ENCODE data around the gene CARM1. TPM values are rescaled to one million over a fixed set of nuclear protein-coding genes. Genes with fewer than 3 reads are reported as not detected.
A peak's percentile ranks its signal among the peaks of the same experiment; 100 is the strongest.
"Not testable (repeated sequence)": the region's sequence is repeated elsewhere in the genome, so short reads cannot be mapped to it uniquely, and the experiment has no call there.

CARM1 gene
- 56.7 and 57.7 TPM in 2 replicates for total RNA-seq

DNA sequence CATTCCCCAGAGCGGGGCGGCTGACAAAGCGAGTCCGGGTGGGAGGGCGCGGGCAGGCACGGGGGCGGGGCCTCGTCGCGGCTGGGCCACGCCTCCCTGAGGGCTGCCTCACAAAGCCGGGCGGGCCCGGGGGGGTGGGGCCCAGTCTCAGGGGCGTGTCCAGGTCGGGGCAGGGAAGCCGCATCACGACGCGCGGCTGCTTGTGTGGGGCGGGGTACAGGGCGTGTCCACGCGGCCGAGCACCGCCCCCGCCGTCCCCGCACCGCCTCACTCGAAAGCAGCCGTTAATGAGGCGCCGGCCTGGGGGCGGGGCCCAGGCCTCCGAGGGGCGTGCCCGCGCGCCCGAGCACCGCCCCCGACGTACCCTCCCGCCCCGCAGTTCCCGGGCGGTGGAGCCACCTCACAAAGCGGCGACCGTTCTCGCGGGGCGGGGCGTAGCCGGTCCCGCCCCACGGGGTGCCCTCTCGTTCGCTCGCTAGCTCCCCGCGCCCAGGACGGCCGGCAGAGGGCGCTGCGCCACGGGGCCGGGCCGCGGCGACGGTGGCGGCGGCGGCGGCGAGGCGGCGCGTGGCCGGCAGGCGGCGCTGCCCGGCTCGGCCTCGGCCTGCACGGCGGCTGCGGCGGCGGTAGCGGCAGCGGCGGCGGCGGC, at the start of gene CARM1:
Gene CARM1 (plus strand): TSS at position 599 of the 649 bp plus-strand sequence. CDS start 150 bp downstream, outside the sequence.
- DNase-seq (ENCODE audit: extremely low read depth, low read depth, low spot score): peak; percentile 34

DNA sequence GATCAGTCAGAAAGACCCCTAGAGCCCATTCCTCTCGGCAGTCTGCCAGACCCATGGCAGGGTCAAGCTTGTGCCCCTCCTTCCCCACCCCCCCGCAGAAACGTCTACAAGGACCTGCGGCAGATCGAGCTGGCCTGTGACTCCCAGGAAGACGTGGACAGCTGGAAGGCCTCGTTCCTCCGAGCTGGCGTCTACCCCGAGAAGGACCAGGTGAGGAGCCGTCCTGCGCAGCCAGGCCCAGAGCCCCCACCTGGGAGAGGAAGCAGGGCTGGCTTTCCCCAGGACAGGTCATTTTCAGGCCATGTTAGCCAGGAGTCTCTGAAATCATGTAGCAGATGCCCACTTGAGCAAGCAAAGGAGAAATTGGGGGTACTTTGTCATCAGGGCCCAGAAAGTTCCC, 47.7 kb upstream of the CARM1 start:
- DNase-seq (ENCODE audit: extremely low read depth, low read depth, low spot score): no peak

DNA sequence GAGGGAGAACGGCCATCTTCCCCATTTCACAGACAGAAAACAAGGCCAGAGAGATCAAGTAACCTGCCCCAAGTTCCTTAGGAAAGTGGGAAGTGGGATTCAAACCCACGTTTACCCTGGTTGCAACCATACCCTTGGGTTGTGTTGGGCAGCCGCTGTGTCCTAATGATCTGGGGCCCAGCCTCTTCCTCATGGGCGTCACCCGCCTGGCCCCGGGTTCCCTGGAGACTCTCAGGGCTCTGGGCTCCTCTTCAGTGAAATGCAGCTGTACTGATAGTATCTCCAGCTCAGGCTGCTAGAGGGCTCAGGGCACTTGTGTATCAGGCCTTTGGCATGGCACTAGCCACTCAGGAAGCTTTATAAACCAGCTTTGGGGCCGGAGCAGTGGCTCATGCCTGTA, 45.1 kb upstream of the CARM1 start:
- no peak for DNase-seq (ENCODE audit: extremely low read depth, low read depth, low spot score)

DNA sequence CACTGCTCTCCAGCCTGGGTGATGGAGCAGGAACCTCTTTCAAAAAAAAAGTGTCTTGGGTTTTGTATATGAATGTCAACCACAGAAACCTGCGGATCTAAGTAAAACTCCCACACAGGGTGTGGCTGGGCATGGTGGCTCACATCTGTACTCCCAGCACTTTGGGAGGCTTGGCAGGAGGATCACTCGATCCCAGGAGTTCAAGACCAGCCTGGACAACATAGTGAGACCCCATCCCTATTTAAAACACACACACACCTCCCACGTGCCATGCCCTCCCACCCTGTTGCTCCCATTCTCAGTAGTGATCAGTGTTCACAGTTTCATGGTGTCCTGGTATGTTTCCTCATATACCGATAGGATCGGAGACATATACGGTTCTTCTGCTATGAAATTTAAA, 44.5 kb upstream of the CARM1 start:
- no peak for DNase-seq (ENCODE audit: extremely low read depth, low read depth, low spot score)

DNA sequence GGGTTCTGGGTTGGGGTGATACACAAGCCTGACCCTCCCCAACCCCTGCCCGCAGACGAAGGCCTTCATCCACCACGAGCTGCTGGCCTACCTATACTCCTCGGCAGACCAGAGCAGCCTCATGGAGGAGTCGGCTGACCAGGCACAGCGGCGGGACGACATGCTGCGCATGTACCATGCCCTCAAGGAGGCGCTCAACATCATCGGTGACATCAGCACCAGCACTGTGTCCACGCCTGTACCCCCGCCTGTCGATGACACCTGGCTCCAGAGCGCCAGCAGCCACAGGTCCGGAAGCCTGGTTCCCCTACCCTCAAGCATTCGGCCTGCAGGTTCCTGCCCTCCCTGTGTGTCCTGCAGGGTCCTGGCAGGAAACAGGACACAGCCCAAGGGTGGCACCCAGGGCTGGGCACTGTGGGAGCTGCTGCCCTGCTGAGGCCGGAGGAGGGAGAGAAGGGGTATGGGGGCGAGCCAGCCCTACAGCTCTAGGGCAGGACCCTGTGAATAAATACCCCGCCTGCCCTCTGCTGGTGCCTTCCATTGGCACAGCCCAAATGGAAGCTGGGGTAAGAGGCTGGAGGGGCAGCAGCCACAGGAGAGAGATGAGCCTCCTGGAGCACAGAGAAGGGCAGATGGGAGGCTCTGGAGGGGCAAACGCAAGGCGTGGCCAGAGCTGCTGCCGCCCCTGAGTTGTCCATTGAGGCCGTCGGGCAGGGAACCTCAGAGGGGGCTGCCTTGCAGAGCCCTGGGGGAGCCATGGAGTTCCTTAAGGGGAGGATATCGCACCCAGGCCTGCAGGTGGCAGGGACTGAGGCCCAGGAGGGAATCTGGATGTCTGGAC, 42.2 kb upstream of the CARM1 start:
- DNase-seq (ENCODE audit: extremely low read depth, low read depth, low spot score): no peak

DNA sequence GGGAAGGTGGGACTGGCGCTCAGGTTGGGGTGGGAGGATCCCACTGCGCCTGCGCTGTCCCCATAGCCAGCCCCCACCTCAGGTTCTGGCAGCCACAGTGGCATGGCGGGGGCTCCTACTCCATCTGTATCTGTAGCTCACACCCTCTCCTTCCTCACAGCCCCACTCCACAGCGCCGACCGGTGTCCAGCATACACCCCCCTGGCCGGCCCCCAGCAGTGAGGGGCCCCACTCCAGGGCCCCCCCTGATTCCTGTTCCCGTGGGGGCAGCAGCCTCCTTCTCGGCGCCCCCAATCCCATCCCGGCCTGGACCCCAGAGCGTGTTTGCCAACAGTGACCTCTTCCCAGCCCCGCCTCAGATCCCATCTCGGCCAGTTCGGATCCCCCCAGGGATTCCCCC, 41.4 kb upstream of the CARM1 start:
- DNase-seq (ENCODE audit: extremely low read depth, low read depth, low spot score): no peak

DNA sequence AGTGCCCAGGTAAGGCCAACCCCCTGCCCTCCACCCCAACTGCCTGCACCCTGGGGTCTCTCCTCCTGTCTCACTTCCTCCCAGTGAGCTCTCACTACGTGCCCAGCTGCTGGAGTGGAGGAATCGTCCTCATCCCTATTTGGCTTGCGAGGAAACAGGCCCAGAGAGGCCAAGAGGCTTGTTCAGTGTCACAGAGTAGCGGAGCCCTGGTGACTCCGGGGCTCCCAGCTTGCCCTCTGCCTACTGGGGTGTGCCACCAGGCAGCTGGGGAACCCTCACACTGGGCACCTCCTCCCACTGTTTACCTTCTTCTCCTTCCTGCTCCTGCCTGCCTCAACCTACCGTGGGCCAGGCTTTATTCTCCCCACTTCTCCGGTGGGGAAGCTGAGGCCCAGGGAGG, 41.0 kb upstream of the CARM1 start:
- no peak for DNase-seq (ENCODE audit: extremely low read depth, low read depth, low spot score)

DNA sequence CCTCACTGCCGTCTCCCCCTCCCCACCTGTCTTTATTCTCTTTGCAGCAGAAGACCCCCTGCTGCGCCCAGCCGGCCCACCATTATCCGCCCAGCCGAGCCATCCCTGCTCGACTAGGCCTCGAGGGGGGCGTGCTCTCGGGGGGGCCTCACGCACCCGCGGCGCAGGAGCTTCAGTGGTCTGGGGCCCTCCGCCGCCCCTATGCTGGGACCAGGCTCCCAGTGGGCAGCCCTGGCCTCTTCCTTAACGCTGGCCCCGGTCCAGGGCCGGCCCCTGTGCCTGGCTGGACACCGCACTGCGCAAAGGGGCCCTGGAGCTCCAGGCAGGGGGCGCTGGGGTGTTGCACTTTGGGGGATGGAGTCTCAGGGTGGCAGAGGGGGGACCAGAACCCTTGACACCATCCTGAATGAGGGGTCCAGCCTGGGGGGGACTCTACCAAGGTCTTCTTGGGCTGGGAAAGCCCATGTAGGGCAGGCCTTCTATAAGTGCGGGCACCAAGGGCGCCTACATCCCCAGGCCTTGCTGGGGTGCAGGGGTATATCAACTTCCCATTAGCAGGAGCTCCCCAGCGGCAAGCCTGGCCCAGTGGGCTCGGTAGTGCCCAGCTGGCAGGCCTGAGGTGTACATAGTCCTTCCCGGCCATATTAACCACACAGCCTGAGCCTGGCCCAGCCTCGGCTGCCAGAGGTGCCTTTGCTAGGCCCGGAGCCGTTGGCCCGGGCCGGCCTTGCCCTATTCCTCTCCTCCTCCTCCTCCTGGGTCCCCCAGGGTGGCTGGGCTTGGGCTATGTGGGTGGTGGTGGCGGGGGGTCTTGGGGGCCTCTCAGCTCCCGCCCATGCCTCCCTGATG, 40.2 kb upstream of the CARM1 start:
- DNase-seq (ENCODE audit: extremely low read depth, low read depth, low spot score): no peak

DNA sequence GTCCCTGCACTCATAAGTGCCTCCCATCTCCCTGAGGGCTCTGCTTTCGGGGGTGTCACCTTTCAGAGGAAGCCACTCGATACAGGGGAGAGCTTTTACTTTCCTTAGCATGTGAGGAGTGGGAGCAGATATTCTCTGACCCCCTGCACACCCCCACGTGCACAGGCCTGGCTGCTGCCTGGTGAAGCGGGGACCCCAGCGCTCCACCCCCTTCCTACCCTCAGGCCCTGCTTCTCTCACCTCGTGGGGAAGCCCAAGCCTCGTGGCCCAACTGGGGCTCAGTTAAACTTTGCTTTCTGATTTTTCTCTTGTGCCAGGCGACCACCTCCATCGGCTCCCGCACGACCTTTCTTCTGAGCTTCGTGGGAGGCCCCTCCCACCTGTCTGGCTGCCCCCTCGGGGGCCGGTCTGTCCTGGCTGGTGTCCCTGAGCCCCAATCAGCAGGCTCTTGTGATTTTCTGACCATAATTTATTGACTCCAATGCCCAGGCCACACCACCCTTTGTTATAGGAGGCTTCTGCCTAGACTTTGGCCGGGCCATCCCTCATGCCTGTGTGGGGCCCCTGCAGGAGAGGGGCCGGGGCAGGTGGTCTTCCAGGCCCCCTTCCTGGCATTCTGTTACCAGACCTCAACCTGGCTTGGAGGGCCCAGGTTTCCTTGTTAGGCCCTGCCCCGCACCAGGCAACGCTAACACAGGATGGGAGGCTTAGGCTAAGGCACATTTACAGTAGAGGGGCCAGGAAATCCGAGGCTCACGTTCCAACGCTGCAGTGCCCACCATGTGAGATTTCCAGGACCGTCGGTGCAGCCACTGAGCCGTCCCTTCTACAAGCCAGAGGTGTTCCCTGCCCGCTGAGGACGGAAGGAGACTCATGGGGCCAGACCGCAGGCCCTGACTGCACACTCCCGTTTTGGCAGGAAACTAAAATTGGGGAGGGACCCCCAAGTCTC, 39.1 kb upstream of the CARM1 start:
- DNase-seq (ENCODE audit: extremely low read depth, low read depth, low spot score): no peak

DNA sequence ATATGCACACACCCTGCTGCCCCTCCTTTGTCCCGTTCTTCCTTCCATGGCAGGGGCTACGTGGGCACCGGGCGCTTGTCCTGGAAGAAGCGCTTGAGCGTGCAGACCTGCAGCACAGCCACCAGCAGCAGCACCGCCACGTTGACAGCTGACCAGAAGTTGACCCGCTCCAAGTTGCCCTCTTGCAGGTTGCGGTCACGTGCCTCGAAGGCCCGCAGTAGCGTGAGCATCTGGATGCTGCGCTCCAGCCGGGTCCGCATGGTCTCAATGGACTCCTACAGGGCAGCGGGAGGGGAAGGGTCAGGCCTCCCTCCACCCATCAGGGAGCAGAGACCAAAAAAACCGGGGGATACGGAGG, 38.4 kb upstream of the CARM1 start:
- no peak for DNase-seq (ENCODE audit: extremely low read depth, low read depth, low spot score)

DNA sequence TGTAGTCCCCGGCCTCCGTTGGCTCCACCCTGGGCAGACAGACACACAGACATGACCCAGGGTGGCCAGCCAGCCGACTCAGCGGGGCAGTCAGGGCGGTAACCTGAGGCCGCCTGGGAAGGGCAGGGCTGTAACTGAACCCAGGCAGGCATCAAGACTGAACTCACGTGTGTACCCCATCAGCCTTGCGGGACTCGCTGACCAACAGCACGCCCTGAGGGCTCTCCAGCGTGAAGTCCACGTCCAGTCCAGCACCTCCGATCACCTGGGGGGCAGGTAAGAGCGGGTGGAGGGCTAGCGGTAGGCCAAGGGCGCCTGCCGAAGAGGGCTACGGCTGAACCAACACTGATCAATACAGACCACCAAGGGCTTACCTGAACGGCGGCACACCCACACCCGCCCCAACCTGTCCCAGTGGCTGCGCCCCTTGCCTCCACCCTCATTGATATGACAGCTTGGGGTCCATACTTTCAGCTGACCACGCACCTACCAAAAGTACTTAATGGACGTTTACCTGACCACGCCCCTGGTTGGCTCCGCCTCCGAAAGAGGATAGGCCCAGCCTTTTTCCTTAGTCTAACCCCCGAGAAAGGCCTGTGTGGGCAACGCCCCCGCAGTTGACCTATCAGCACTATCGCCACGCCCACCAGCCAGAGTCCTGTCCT, 36.1 kb upstream of the CARM1 start:
- DNase-seq (ENCODE audit: extremely low read depth, low read depth, low spot score): peak; percentile 90

DNA sequence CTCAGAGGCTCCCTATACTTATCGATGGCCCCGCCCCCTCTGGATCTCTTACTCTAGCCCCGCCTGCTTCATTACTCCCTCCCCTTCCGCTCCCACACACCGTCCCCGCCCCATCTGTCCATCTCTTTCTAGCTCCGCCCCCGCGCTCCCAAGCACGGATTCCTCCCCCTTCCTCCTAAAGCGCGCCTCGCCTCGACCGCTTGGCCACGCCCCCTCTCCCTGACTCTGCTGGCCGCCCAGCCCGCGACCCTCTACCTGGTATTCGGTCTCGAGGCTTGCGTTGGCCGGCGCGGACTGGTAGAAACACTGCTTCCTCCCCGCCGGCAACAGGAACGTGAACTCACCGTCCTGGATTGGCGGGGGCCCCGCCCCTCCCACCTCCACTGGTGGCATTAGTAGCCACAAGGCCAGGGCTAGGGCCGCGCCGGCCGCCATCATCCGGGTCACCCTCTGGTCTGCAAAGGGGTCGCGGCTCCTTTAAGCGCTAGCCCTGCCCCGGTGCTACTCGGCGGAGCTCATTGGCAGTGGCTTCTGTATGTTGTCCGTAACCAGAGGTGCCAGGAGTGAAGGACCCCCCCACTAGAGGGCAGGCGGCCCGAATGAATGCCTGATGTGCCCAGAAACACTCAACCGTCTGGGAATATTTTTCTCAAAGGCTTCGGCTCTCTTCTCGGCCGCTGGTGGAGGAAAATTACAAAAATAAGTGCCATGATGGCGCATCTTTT, 35.4 kb upstream of the CARM1 start, which contains the start of gene TMED1:
Gene TMED1 (minus strand): TSS at position 459 of the 725 bp plus-strand sequence. CDS start 21 bp downstream, at position 438.
- DNase-seq (ENCODE audit: extremely low read depth, low read depth, low spot score): peak; percentile 78

DNA sequence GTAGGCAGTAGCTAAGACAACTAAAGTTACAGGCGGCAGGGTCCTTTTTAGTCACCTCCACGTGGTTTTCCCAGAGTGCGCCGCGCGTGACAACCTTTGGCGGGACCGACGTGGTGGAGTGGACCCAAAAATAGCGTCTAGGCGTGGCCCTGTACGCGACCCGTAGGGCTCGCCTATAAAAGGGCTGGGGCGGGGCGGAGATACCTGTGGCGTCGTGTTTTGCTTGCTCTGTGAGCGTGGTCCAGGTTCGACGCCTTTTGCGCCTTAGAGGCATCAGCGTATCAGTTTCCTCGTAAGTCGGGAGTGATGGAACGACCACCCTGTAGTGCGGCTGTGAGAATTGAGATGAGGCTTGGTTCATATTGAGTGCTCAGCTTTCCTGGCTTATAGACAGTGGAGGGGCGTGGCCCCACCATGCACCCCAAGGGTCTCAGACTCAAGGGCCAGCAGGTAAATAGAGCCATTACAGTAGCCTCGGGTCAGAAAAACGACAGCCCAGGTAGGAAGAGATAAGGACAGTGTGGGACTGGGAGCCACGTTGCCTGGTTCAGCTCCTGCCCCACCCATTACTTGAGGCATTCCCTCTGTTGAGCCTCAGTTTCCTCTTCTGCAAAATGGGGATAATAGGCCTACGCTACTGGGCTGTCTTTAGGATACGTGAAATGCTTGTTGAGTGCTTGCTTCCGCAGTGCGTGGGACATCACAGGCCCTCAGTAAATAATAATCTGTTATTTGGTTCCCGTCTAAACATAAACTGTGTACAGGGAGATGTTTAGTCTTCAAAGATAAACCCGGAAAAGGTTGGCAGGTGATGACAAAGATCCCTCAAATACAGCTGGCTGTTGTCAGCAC, 34.6 kb upstream of the CARM1 start:
- no peak for DNase-seq (ENCODE audit: extremely low read depth, low read depth, low spot score)

DNA sequence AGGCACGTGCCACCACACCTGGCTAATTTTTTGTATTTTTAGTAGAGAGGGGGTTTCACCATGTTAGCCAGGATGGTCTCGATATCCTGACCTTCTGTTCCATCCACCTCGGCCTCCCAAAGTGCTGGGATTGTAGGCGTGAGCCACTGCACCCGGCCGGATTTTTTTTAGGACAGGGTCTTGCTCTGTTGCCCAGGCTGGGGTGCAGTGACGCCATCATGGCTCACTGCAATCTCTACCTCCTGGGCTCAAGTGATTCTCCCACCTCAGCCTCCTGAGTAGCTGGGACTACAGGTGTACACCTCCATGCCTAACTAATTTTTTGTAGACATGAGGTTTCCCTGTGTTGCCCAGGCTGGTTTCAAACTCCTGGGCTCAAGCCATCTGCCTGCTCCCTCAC, 33.7 kb upstream of the CARM1 start:
- not testable (repeated sequence) for DNase-seq (ENCODE audit: extremely low read depth, low read depth, low spot score)

DNA sequence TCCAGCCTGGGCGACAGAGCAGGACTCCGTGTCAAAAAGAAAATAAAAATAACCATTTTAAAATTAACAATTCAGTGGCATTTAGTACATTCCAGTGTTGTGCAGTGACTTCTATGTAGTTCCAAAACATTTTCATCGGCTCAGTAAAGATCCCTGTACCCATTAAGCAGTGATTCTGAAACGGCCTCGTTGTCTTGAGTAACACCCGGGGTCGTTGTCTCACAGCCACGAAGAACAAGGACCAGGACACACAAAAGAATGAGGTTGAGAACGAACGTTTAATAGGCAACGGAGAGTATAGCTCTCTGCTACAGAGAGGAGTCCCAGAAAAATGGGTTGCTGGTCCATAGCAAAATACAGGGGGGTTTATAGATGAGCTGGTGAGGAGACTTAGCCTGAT, 33.0 kb upstream of the CARM1 start:
- DNase-seq (ENCODE audit: extremely low read depth, low read depth, low spot score): no peak

DNA sequence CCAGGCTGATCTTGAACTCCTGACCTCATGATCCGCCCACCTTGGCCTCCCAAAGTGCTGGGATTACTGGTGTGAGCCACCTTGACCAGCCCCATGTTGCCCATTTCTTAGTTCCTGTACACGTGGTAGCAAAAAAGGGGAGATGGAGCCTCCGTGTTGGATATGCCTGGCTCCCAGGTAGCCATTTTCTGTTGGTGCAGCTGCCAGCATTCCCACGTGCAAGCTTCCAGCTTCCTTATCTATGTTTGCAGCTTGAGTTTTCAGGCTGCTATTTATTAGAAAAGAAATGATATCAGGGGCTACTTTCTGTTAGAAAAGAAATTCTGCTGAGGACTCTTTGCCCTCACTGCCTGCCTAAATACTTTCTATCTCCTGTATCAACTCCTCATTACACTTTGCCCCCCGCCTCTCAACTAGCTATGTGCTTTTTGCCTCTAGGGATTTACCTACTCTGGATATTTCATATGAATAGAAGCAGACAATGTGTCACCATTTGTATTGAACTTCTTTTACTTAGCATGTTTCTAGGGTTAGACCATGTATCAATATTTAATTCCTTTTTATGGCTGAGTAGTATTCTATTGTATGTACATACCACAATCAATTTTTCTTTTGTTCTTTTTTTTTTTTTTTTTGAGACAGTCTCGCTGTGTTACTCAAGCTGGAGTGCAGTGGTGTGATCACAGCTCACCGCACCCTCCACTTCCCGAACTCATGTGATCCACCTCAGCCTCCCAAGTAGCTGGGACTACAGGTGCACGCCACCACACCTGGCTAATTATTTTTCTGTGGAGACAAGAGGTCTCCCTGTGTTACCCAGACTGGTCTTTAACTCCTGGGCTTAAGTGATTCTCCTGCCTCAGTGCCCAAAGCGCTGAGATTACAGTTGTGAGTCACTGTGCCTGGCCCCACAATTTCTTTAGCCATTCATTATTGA, 32.0 kb upstream of the CARM1 start:
- no peak for DNase-seq (ENCODE audit: extremely low read depth, low read depth, low spot score)

DNA sequence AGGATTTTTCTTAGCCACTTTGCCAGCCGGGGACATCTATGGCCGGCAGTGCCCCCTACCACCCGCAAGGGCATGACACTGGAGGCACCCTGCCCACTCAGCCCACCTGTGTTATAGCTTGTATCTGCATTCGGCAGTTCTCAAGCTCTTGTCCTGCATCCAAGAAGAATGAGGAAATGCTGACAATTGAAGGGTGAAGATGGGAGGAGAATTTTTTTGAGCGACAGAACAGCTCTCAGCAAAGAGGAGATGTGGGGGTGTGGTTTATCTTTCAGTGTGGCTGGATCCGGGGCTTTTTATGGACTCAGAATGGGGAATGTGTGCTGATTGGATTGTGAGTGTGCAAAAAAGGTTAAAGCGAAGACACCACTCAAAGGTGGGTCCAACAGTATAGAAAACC, 28.6 kb upstream of the CARM1 start:
- DNase-seq (ENCODE audit: extremely low read depth, low read depth, low spot score): no peak
